Natural killer cell treated with Interleukin-12 subunit alpha and Interleukin-12 subunit beta and Interleukin-15 and Interleukin-18, amount 100 ng/mL, for 72 hours (primary cell): Measurements from ENCODE around the gene GLB1L. TPM values are rescaled to one million over a fixed set of nuclear protein-coding genes. Genes with fewer than 3 reads are reported as not detected.
A peak's percentile ranks its signal among the peaks of the same experiment; 100 is the strongest.
"Not testable (repeated sequence)": the region's sequence is repeated elsewhere in the genome, so short reads cannot be mapped to it uniquely, and the experiment has no call there.

Experiments
- ATAC-seq, 2 donors: fragments of 150-1000 bp; cut with Tn5 transposase in 1 of 2; sonication (Bioruptor Pico), chemical (Tn5 transposase) in 1 of 2; 2 replicates each; pipeline ENCODE4 v1.10.0; 2021
- DNase-seq: peaks from one replicate; pipeline ENCODE4 v3.0.0; 2022; ENCODE audit warnings: low spot score
- H3K27ac Mint-ChIP-seq, 2 donors: 1 replicate in 1 of 2; 2 replicates in 1 of 2; pipeline ENCODE4 v1.8.0; 2022; ENCODE audit warnings: mixed read lengths in 2 of 2, mild to moderate bottlenecking in 1 of 2, moderate library complexity in 1 of 2
- H3K27me3 Mint-ChIP-seq, 2 donors: 1 replicate in 1 of 2; 2 replicates in 1 of 2; pipeline ENCODE4 v1.8.0; 2022; ENCODE audit warnings: mixed read lengths in 2 of 2
- H3K36me3 Mint-ChIP-seq: one replicate; pipeline ENCODE4 v1.8.0; 2022; ENCODE audit warnings: mixed read lengths
- H3K4me1 Mint-ChIP-seq, 2 donors: 1 replicate in 1 of 2; 2 replicates in 1 of 2; pipeline ENCODE4 v1.8.0; 2022; ENCODE audit warnings: low read depth in 2 of 2, mixed read lengths in 2 of 2, mild to moderate bottlenecking in 1 of 2
- H3K4me3 Mint-ChIP-seq: one replicate; pipeline ENCODE4 v1.8.0; 2022; ENCODE audit warnings: mixed read lengths
- H3K9me3 Mint-ChIP-seq: 2 replicates; pipeline ENCODE4 v1.8.0; 2022; ENCODE audit warnings: mixed read lengths
- total RNA-seq, 2 donors: library from RNA; stranded (reverse); gene quantifications; one replicate each; pipeline ENCODE4 v1.2.3, GENCODE V29; 2022

Gene GLB1L
- 1 to 10 TPM; 3.5 to 3.6 TPM for total RNA-seq

DNA sequence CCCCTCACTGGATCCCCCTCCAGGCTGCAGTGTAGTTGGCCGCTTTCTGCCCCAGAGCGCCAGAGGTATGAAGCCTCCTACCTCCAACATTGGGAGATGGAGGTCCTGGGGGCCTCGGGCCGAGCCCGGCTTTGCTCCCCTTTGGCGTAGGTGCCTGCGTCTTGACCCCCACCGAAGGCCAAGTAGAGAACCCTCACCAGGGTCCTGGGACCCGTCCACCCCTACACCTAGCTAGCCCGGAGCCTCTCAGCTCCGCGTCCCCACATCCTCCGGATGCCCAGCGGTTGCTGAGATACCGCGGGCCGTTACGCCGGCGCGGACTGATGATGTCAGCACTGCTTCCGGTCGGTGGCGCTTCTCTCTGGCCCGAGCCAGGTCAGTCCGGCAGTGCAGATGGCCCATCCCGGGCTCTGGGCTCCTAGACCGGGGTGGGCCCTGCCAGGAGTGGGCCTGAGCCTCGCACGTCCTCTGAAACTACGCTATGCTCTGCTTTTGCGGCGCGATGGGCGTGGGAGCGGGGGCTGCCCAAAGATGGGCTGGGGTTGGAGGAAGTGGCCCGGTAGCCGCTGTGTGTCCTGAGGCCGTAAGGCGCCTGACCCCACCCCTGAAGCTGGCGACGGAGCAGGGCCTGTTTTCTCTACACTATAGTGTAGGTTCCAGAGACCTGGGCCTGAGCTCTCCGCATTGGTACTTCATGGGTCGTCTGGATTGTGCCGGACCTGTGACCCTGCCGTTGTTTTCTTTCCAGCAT, at the start of gene GLB1L, which contains the start of gene STK16:
Gene GLB1L (minus strand): TSS at position 297 of the 751 bp plus-strand sequence. CDS start 1,871 bp downstream, outside the sequence.
Gene STK16 (plus strand): TSS at position 332 of the 751 bp plus-strand sequence. CDS start 521 bp downstream, outside the sequence.
- Mint-ChIP-seq H3K27ac (peak within 1 kb of the TSS; percentile 92 to 94), H3K4me3 (peak within 1 kb of the TSS; percentile 96), H3K9me3 (no peaks in the 10 kb centered on the region), H3K36me3 (peaks cover 2% of the 10 kb centered on the region), H3K4me1 (peaks cover 52 to 53% of the 10 kb centered on the region in 2 donors), H3K27me3 (no peaks in the 10 kb centered on the region)
- DNase-seq (peak; percentile 96), ATAC-seq (peak; percentile 91 to 93)

DNA sequence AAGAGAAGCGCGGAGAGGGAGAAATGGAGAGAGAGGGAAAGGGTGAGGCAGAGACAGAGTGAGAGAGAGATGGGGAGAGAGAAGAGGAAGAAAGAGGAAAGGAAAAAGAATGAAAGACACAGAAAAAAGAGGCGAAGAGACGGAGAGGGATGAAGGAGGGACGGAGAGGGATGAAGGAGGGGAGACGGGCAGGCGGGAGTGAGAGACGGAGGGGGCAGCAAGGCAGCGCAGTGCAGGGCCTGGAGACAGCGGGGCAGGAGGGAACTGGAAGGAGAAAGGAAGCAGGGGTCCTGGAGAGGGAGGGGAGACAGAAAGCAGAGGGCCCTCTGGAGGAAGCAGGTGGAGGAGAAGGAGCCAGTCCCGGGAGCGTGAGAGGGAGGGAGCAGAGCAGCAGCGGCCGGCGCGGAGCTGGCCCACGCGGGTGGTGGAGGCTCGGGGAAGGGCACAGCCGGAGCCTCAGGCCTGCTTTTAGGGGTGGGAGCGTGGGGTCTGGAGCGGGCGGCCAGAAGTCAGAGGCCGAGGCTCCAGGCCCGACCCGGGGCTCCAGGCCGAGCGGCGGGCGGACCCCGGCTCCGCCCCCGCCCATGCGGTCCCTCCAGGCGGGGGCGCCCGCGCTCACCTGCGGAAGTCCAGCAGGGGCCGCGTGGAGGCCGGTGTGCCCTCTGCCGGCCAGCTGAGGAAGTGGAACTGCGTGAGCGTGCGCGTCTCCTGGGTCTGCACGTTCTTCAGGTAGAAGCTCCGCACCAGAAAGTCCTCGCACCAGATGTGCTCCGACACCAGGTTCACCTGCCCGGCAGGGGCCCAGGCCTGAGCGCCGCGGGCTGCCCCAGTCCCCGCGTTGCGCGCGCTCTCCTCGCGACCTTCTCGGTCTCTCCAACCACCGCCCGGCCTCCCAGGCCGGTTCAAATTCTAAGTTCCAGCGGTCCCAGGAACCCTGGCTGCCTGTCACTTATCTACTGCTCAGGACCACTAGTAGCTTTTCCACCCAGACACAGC, 49.4 kb upstream of the GLB1L start:
- Mint-ChIP-seq H3K27ac (peak overlapping the region; percentile 23 to 51), H3K4me3 (peak overlapping the region; percentile 81), H3K27me3 (no peaks in the 10 kb centered on the region), H3K9me3 (no peaks in the 10 kb centered on the region), H3K4me1 (peaks cover 6 to 12% of the 10 kb centered on the region in 2 donors), H3K36me3 (no peaks in the 10 kb centered on the region)
- peak; percentile 94 to 95 for ATAC-seq
- peak; percentile 90 for DNase-seq

DNA sequence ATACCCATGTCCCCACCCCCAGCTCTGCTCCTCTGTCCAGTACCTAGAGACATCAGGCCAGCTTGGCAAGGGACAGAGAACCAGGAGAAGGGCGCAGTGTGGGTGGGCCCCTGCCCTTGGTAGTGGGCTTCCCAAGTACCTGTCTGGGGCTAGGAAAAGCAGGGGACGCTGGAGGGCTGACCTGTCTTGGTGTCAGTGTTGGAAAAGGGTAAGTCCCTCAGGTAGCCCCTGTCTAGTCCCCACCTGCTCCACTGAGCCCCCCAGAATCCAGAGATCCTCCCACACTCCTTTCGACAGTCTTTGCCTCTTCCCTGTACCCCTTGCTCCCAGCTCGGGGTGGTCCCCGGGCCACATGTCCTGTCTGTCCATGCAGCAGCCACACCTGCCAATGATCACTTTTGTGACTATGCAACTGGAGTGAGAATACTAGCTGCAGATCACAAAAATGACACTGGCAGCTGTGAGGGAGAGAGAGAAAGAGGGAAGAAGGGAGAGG, 48.5 kb upstream of the GLB1L start:
- H3K36me3 Mint-ChIP-seq = no peaks in the 10 kb centered on the region
- DNase-seq (no peak), ATAC-seq (no peak)
- no peaks in the 10 kb centered on the region for H3K27me3 Mint-ChIP-seq
- peak overlapping the region; percentile 23 to 51 for H3K27ac Mint-ChIP-seq
- H3K4me3 Mint-ChIP-seq = peak overlapping the region; percentile 81
- H3K9me3 Mint-ChIP-seq = no peaks in the 10 kb centered on the region
- peaks cover 6 to 12% of the 10 kb centered on the region in 2 donors for H3K4me1 Mint-ChIP-seq

DNA sequence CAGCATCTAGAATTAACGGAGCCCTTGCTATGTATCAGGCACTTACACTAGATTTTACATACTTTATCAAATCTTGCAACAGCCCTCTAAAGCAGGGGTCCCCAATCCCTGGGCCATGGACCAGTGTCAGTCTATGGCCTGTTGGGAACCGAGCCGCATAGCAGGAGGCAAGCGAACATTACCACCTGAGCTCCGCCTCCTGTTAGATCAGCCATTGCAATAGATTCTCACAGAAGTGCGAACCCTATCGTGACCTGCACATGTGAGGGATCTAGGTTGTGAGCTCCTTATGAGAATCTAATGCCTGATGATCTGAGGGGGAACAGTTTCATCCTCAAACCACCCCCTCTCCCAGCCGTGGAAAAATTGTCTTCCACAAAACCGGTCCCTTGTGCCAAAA, 47.4 kb upstream of the GLB1L start:
- ATAC-seq = no peak
- no peaks in the 10 kb centered on the region for H3K27me3 Mint-ChIP-seq
- no peak for DNase-seq
- H3K9me3 Mint-ChIP-seq = no peaks in the 10 kb centered on the region
- H3K4me3 Mint-ChIP-seq = no peak overlapping the region
- H3K27ac Mint-ChIP-seq = no peak overlapping the region
- no peaks in the 10 kb centered on the region for H3K36me3 Mint-ChIP-seq
- H3K4me1 Mint-ChIP-seq = peaks cover 6 to 14% of the 10 kb centered on the region in 2 donors

DNA sequence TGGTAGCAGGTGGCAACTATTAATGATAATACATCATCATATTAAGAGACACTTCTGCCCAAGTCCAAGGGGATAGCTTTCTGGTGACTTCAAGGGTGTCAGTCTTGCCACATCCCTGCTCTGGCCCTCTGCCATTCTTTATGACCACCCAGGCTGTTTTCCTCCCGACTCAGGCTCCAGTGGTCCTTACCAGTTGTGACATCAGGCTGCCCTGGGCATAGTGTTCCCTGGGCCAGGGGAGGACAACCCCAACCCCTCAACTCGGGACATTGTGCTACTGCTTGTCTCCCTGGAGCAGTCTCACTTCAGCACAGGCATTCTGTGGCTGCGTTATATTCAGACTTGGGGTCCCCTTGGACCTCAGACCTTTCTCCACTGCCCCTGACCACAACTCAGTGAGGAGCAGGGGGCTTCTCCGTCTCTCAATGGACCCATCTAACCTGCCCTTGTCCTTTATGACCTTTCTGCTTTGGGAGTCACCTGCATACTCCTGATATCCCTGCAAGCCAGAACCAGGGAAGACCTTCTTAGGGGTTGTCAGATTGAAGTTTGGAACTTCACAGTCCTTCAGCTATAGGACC, 46.8 kb upstream of the GLB1L start:
- DNase-seq (no peak), ATAC-seq (no peak)
- Mint-ChIP-seq H3K36me3 (no peaks in the 10 kb centered on the region), H3K27me3 (no peaks in the 10 kb centered on the region), H3K4me1 (peaks cover 6 to 14% of the 10 kb centered on the region in 2 donors), H3K9me3 (no peaks in the 10 kb centered on the region), H3K27ac (no peak overlapping the region), H3K4me3 (no peak overlapping the region)

DNA sequence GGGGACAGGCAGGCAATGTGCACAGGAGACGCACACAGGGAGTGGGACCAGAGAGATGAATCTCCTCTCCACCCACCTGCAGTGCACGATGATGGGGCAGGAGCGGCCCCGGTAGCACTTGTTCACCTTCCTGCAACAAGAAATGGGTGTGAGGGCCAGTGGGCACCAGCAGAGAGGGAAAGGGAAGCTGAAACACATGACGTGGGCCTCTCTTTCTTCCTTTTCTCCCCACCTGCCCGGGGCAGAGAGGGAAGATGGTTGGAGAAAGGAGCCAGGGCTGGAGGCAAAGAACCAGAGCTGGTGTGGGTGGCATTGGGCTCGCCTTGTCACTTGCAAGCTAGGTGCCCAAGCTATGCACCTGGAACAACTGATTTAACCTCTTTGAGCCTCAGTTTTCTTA, 46.1 kb upstream of the GLB1L start:
- H3K4me1 Mint-ChIP-seq = peaks cover 6 to 14% of the 10 kb centered on the region in 2 donors
- DNase-seq (no peak), ATAC-seq (no peak)
- H3K4me3 Mint-ChIP-seq = no peak overlapping the region
- no peaks in the 10 kb centered on the region for H3K27me3 Mint-ChIP-seq
- H3K27ac Mint-ChIP-seq = no peak overlapping the region
- H3K36me3 Mint-ChIP-seq = no peaks in the 10 kb centered on the region
- H3K9me3 Mint-ChIP-seq = no peaks in the 10 kb centered on the region

DNA sequence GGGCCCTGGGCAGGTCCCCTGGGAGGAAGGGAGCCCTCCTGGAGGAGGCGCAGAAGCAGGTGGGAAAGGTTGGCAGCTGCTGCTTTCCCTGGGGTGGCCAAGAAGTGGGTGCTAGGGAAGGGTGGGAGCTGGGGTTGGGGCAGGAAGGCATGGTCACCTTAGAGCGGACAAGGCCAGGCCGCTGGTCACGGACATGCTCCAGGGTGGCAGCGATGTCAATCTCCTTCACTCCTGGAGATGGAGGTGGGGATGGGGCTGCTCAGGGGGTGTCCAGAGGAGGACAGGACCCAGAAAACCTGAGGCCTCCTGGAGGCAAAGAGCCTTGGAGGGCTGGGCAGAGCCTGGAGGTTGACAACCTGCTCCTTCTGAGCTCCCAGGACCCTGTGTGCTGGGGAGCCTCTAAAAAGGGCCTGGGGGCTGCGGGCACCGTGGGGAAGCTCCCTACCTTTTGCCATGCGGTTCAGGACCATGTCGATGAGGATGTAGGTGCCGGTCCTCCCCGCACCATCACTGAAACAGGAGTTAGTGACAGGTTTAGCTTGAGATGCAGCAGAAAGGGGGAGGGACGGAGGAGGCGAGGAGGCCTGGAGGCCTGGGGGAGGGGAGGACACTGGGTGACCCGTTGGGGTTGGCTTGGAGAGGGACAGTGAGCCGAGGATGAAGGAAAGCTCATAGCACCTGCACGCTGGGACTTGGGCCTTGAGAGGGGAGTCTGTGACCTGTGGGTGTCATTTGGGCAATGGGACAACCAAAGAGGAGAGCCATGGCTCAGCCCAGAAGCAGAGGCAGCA, 45.3 kb upstream of the GLB1L start:
- Mint-ChIP-seq H3K36me3 (no peaks in the 10 kb centered on the region), H3K27me3 (no peaks in the 10 kb centered on the region), H3K27ac (no peak overlapping the region), H3K9me3 (no peaks in the 10 kb centered on the region), H3K4me3 (no peak overlapping the region), H3K4me1 (peaks cover 6 to 11% of the 10 kb centered on the region in 2 donors)
- ATAC-seq (no peak), DNase-seq (no peak)

DNA sequence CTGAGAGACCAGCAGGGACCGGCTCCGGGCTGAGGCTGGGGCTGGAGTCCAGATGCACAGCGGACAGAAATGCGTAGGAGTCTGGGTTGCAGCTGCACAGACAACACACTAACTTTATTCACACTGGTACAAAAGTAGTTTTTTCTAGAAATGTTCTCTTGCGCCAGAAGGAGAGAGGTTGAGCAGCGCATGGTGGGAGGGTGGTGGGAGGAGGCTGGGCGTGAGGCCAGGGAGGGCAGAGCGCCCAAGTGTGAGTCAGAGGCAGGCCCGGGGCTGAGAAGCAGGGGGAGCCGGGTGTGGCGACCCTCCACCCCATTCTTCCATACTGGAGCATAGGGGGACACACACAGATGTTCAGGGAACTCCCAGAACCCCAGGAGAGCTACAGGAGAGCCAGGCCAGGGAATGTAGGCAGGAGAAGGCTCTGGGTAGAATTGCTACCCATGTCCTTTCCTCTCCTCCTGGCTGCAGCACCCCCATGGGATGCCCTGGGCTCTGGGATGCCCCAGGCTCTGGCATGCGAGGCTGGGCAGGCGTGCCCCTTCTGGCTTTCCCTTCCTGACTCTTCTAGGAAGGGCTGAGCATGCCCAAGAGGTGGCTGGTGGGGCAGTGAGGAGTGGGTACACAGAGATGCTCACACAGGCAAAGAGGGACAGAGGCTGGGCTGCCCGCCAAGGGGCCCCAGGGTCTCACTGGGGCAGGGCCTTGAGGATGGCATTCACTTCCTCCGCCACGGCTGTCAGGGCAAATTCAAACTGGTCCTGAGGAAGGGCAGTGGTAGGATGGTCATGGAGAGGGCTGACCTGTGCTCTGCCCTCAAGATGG, 44.5 kb upstream of the GLB1L start:
- H3K27me3 Mint-ChIP-seq = no peaks in the 10 kb centered on the region
- H3K36me3 Mint-ChIP-seq = no peaks in the 10 kb centered on the region
- H3K4me3 Mint-ChIP-seq = no peak overlapping the region
- DNase-seq (no peak), ATAC-seq (no peak)
- no peak overlapping the region for H3K27ac Mint-ChIP-seq
- peaks cover 6 to 10% of the 10 kb centered on the region in 2 donors for H3K4me1 Mint-ChIP-seq
- H3K9me3 Mint-ChIP-seq = no peaks in the 10 kb centered on the region

DNA sequence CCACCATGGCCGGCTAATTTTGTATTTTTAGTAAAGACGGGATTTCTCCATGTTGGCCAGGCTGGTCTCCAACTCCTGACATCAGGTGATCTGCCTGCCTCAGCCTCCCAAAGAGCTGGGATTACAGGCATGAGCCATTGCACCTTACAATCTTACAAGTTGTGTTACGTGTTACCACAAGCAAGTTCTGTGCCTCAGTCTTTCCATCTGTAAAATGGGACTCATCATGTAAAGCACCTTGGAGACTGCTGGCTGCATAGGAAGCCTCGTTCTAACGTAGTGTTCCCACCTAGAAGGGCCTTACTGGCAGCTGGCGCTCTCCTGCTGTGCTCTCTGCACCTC, 43.9 kb upstream of the GLB1L start:
- no peak overlapping the region for H3K27ac Mint-ChIP-seq
- no peaks in the 10 kb centered on the region for H3K9me3 Mint-ChIP-seq
- H3K27me3 Mint-ChIP-seq = no peaks in the 10 kb centered on the region
- no peaks in the 10 kb centered on the region for H3K36me3 Mint-ChIP-seq
- peaks cover 2 to 6% of the 10 kb centered on the region in 2 donors for H3K4me1 Mint-ChIP-seq
- no peak overlapping the region for H3K4me3 Mint-ChIP-seq
- DNase-seq (no peak), ATAC-seq (no peak)

DNA sequence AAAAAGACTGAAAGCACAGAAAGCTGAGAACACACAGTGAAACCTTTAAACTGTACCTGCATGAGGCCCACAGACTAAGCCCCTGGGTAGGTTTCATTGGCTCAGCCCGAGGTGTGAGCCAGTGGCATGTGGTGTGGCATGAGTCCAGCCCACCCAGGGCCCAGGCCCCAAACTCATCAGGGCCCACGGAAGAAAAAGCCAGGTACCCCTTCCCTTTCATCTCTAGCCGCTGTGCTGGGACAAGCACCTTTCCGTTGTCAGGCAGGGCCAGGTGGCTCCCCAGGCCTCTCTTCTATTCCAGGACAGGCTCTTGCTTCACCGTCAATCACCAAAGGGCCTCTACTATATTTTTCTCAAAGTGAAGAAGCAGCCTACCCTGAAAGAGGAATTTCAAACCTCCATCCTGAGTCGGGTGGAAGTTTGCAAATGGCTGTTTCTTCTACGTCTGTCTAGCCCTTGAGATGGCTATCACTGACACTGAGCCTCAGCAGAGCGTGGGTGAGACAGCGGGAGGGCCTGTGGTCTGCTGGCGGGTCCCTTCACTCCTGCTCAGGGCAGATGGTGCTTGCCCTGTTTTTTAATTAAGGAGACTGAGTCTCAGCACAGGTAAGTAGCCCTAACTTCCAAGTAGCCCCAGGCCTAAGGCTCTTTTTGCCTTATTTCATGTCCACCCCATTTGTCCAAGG, 42.5 kb upstream of the GLB1L start:
- no peaks in the 10 kb centered on the region for H3K27me3 Mint-ChIP-seq
- peaks cover 6% of the 10 kb centered on the region for H3K36me3 Mint-ChIP-seq
- no peaks in the 10 kb centered on the region for H3K9me3 Mint-ChIP-seq
- H3K4me3 Mint-ChIP-seq = no peak overlapping the region
- peaks cover 6 to 7% of the 10 kb centered on the region in 2 donors for H3K4me1 Mint-ChIP-seq
- no peak for DNase-seq
- no peak for ATAC-seq
- H3K27ac Mint-ChIP-seq = no peak overlapping the region

DNA sequence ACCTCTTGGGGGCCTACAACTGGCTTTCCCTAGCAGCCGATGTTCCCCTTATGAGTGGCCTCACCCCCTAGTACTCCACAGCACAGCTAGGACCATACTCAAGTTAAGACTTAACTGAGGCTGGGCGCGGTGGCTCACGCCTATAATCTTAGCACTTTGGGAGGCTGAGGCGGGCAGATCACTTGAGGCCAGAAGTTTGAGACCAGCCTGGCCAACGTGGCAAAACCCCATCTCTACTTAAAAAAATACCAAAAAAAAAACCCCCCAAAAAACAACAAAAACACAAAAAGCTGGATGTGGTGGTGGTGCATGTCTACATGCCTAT, 41.8 kb upstream of the GLB1L start:
- ATAC-seq, H3K27ac Mint-ChIP-seq: not testable (repeated sequence)

More for the DNA sequence above, 41.8 kb upstream of the GLB1L start:
- H3K27me3 Mint-ChIP-seq, H3K9me3 Mint-ChIP-seq, H3K4me3 Mint-ChIP-seq, DNase-seq, H3K4me1 Mint-ChIP-seq, H3K36me3 Mint-ChIP-seq: not testable (repeated sequence)
